NOMO-1 treated with DMSO at 0.1 percent for 48 hours (cell line): ENCODE results near the gene TMEM237.
"Not testable (repeated sequence)": the region's sequence is repeated elsewhere in the genome, so short reads cannot be mapped to it uniquely, and the experiment has no call there.

Experiments used
- DNase-seq: peaks from one replicate; lab custom pipeline; 2025; ENCODE audit not compliant: unreplicated experiment; lab: John Stamatoyannopoulos, UW

Gene TMEM237, protein sequence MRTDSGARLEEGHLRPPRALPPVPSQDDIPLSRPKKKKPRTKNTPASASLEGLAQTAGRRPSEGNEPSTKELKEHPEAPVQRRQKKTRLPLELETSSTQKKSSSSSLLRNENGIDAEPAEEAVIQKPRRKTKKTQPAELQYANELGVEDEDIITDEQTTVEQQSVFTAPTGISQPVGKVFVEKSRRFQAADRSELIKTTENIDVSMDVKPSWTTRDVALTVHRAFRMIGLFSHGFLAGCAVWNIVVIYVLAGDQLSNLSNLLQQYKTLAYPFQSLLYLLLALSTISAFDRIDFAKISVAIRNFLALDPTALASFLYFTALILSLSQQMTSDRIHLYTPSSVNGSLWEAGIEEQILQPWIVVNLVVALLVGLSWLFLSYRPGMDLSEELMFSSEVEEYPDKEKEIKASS

DNA sequence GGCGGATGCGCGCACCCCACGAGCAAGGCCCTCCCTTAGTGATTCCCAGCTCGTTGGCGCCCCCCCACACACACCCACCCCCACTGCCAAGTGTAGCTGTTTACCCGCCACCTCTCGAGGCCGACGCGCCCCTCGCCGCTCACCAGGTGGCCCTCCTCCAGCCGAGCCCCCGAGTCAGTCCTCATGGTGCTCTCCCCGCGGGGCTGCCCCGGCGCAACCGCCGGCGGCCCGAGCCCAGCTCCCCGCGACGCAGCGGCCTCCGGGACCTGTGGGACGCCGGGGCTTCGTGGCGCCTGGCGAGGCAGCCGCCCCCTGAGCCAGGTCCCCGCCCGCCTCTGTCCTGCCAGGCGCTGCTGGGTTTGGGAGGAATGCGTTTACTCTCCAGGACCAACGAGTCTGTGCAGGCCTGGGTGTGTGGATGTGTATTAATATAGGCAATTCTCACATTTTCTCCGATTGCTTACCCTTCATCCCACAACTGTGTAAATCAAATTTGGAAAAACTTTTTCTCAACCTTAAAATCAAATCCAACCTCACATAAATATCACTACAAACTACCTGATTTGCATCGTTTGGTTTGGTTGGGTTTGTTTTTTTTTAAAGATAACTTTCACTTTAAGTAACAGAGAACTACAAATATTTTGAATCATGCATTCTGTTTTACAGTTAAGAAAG lies at the start of gene TMEM237:
TMEM237 (minus strand) TSS at position 288 of the 675 bp plus-strand sequence; CDS start at position 185, 103 bp downstream.
- no peak for DNase-seq

DNA sequence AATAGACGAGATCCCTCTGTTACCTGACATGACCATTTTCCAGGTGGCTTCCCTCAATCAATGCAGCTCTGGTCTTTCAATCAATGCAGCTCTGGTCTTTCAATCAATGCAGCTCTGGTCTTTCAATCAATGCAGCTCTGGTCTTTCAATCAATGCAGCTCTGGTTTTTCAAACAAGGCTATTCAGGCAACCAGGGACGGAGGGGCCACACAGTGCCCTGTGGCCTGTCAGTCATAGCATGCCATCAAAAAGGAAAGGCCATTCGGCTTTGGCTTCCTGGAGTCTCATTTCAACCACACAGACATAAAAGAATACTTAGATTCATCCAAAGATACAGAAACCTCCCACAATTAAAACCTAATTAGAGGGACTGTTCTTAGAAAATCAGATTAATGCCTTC lies 41.9 kb upstream of the TMEM237 start:
- no peak for DNase-seq

DNA sequence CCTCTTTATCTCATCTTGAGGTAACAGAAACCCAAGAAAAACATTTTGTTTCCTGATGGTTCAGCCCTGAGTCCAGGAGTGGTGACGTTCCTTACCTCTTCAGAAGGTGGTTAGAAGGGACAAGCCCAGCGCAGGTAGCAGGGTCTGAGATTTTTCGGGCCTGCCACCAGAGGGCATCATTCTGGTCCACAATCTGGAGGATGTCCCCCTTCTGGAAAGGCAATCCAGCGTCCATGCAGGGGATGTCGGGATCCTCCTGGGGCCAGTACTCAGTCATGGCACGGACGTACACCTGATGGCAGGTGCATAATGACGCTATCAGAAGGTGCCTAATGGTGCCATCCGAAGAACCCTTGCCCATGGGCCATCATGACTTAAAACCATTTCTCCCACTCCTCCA lies 37.4 kb upstream of the TMEM237 start:
- peak; percentile 2 for DNase-seq

DNA sequence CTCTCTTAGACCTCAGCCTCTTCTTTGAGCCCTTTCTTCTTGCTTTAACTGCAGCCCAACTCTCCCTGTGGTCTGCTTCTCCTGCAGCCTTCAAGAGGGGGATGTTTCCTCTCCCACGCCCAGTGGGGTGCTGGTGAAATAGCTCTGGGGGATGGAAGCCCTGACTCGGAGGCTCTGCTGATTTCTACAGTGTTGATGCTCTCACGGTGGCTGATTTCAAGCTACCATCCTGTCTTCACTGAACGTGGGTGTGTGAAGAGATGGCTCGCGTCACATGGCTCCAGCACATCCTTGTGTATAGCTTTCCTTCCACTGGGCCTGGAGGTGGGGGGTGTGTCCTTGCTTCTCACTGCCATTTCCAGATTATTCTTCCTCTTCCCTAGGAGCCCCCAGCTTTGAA lies 35.1 kb upstream of the TMEM237 start:
- no peak for DNase-seq

DNA sequence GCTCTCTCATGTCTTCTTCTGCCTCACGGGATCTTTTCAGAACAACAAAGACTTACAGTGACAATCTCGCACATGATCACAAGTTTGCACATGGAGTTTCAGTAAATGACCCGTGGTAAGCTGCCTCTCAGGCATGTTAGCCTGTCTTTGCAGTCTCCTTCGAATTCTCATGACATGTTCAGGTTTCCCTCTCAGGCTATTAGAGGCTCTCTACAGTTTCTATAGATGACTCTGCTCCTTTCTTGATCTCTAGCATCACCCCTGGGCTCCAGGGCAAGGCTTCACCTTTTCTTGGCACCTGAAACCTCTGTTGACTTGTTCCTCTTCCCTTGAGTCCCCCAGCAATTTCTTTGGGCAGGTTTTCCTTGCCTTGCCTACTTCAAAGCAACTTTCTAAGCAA lies 32.2 kb upstream of the TMEM237 start:
- DNase-seq: no peak

DNA sequence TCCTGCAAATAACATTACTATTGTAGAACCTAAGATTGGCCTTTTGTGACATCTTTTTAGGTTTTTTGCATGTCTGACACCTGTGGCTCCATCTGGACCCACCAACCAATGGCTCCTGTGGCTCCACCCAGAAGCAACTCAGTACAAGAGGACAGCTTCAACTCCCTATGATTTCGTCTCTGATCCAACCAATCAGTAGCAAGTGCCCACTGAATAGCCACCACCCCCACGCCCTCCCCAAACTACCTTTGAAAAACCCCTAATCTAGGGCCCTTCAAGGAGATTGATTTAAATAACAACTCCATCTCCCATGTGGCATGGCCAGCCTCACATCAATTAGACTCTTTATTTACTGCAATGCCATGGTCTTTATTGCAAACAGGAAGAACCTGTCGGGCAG lies 31.5 kb upstream of the TMEM237 start:
- no peak for DNase-seq

DNA sequence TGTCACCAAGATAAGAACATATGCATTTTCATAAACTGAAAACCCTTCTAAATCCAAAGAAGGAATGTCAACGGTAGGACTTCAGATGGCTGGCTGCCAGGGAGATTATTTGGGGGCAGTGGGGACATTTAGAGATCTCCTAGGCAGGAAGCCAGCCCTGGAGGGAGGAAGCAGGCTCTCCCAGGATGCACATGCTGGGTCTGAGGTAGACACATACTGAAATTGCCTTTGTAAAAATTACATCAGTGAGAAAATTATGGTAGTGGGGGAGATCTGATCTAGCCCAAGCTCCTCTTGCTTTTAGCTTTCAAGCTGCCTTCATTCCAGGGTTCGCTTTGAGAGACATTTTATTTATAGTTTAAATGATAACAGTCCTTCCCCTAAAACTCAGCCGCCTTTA lies 31.0 kb upstream of the TMEM237 start:
- DNase-seq: no peak

DNA sequence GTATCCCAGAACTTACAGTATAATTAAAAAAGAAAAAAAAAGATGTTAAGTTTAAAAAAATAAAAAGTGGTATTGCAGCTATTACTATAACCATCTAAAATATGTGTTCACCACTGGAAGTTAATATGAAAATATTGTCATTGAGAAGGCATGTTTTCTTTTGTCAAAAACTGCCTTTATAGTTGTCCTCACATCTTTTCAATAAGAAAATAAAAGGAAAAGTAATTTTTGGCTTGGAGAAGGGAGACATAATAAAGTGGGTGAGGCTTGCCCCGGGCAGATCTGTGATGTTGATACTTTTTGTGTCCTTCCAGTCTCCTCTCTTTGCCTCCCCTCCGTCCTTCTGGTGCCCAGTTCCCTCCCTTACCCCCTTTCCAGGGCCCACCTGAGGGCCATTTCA lies 30.2 kb upstream of the TMEM237 start:
- no peak for DNase-seq

DNA sequence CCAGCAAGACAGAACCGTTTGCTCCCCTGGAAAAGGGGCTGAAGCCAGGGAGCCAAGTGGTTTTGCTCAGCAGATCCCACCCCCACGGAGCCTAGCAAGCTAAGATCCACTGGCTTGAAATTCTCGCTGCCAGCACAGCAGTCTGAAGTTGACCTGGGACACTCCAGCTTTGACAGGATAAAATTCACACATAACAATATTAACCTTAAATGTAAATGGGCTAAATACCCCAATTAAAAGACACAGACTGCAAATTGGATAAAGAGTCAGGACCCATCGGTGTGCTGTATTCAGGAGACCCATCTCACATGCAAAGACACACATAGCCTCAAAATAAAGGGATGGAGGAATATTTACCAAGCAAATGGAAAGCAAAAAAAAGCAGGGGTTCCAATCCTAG lies 27.9 kb upstream of the TMEM237 start:
- DNase-seq: not testable (repeated sequence)

DNA sequence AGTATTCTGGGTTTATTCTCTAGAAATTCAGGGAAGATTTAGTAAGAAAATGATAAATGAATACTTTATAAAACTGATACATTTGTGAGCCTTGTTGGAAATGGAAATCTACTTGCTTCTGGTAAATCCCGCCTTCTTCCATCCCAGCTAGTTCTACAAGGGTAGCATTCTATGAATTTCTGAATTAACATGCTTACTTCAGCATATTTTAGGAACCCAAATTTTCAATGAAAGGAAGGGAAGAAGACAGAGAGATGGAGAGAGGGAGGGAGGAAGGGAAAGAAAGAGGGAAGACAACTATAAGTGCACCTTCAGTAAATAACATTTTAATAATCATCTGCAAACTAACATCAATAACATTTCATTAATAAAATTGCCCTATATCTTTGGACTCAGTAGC lies 26.6 kb upstream of the TMEM237 start:
- no peak for DNase-seq

DNA sequence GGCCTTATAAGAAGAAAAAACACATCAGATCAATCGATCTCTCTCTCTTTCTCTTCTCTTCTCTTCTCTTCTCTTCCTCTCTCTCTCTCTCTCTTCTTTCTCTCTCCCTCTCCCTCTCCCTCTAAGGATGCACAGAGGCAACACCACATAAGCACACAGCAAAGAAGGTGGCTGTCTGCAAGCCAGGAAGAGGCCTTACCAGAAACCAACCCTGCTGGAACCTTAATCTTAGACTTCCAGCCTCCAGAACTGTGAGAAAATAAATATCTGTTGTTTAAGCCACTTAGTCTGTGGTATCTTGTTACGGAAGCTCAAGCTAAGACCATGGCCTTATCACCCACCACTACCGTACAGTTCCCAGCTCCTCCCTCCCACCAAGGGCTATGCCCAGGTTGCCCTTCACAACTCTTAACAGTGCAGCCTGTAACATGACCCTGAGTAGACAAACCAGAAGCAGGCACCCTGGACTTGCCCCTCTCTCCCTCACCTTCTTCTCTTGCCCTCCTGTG lies 25.2 kb upstream of the TMEM237 start:
- DNase-seq: no peak

DNA sequence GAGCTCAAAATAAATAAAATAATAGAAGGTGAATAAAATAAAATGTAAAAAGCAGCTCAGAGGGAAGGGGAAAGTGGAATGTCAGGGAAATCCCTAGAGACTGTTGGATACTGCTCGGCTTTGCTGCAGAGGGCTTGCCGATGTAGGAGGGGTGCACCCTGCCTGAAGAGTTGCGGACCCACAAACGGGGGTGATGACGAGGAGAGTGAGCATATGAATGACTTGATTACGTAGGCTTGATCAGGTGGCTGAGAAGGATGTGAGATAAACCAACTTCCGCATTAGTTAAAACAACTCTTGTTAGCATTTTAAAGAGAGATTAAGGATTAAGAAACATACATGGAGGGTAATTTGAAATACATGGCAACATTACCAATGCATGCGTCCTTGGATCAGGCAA lies 21.0 kb upstream of the TMEM237 start:
- no peak for DNase-seq

DNA sequence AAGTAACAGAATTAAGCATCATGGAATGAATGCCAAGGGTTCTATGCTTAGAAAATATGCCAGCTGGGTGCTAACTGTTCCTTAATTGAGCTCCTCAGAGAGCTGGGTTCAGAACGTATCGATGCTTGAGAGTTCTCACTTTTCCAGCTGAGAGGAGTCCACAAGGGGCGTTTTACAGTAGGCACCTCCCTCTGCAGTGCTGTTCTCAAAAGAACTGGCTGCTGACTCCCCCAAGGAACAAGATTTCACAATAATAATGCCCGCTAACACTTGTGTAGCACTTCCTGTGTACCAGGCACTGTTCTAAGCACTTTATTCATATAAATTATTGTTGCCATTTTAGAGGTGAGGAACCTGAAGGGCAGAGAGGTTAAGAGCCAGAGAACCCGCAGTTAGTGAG lies 18.1 kb upstream of the TMEM237 start:
- peak; percentile 44 for DNase-seq

DNA sequence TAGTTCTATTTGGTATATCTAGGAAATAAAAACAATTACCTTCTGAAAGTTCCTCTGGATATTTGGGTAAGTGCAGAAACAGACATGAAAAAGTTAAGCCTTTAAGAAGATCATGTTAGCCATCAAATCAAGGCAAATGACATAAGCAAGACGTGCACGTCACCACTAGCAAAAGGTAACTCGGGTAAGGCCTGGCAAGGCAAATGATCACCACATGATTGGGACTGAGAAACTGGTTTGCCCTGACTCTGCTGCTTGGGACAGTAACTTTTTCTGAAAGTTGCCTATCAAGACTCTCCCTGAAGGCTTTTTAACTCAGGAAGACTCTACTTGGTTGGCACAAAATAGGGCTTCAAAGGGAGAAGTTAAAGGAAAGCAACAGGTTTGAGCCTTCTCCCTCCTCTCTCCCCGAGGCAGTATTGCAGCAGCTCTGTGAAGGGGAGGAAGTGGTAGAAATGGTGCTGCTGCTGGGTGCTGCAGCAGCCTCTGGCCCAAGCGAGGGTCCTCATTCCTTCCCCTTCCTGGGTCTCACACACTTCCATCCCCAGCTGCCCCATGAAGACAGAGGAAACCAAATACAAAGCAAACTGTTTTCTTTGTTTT lies 17.1 kb upstream of the TMEM237 start:
- DNase-seq: no peak

DNA sequence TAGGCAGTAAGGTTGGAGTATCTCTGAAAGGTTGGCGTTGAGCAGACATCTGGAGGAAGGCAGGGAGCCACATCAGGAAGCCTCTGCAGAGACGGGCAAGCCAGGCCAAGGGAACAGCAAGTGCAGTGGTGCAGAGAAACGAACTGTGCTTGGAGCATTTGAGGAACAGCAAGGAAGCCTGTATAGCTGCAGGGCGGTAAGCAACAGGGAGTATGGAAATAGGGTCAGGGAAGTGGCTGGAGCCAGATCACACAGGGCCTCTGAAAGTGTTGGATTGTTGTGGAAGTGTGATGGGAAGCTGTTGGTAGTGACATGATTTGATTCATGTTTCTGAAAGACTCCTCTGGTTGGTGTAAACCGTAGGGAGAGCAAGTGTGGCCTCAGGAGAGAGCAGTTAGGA lies 13.4 kb upstream of the TMEM237 start:
- DNase-seq: no peak

DNA sequence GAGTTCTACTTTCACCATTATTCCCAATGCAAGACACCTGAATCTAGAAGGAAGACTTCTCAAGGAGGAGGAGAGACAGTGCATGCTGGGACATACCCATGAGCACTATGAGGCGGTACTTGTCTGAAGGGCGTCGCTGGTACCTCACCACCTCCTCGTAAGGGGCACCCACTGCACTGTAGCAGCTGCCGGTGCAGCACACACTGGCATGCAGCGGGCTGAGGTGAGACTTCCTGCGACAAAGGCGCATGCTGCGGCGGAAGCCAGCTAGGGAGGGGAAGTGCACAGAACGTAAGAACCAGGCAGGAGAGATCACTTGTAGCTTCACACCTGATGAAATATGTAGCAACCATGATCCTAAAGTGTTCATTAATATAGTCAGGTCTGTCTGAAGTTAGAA lies 12.8 kb upstream of the TMEM237 start:
- no peak for DNase-seq

DNA sequence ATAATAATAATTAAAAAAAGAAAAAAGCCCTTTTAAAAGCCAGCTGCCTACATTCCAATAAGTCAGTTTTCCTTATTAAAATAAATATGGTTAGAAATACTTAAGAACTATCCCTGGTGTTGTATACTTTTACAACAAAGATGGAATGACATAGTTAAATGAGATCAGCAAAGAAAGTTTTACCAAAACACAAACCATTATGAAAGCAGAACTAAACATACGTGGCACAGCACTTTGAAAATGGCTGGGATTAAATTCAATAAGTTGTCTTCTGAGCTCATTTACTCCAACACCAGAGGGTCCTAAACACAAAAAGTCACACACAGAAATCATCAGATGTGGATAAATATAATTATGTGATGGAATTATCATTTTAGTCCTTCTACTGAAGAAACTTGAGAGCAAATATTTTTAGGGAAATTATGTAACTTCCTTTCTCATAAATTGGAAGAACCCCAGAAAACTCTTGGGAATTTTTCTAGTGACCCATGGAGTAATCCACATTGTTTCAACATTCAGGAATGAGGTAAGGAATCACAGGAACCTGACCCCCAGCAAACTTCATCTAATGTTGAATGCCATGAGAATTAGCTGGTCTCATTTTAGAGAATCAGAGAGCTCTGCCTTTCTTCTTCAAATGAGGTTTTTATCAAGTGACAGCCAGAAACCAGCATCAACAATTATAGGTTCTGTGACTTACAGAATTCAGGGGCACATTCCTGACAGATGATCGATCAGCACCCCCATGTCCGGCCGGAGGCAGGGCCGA lies 11.5 kb upstream of the TMEM237 start:
- no peak for DNase-seq

DNA sequence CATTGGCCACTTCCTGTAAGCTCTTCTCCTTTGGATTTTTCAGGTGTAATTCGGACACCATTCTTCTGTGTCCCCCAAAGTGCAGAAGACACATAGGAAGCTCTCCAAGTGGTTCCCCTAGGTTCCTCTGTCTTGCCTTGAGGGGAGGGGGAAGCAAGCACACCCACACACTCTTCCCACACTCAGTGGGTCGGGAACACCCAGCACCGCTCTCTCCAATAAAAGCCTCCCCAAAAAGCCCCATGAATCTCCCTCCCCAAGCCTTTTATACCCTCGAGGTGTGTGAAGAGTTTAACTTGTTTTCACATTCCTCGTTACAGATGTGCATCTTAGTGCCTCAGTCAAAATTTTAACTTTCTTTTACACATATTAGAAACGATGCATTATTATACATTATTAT lies 9.9 kb upstream of the TMEM237 start:
- no peak for DNase-seq

DNA sequence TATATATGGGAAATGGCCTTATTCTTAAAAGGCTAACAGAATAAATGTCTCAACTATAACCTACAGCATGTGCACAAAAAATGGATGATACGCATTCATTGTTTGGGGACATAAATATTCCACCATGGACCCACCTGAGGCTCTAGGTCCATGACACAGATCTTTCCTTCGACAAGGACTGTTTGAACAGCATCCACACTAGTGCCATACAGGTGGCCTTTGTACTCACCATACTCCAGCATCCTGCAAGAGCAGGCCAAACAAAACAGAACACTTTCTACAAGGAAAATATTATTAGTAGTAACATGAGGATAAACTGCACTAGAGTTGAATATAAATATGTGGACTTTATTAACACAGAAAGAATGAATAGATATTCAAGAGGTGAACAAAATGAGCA lies 6.1 kb upstream of the TMEM237 start:
- DNase-seq: no peak

DNA sequence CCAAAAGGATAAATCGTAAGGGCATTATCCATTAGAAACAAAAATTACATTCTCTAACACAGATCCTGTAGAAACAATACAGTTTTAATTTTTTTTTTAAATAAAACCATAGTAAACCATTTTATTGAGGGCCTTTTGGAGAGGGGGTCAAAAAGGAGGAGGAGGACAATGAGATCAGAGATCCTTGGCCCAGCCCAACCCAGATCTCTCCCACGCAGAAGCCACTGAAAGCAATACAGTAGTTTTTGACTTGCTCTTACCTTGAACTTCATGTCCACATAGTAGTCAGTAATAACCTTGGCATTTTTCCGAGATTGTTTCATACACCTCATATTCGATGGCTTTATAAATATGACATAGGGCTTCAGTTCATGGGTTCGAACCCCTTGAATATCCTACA lies 4.1 kb upstream of the TMEM237 start:
- DNase-seq: no peak

DNA sequence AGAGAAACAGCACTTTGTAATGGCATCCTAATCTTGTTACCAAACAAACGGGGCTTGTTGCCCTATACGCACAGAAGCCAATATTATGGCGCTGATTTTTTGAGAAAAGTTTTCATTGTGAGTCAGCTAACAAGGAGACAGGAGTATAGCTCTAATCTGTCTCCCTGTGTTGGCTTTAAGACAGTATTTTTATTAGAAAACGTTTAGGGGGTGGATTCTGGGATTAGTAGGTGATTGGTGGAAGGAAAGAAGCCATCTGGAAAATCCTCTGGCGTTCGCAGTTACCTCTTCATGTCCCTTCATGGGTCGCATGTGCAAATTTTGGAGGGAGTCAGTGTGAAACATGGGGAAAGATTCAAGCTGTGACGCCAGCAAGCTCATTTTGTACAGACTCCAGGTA lies 698 bp upstream of the TMEM237 start:
- DNase-seq: no peak
